Esophagus squamous epithelium (tissue), 5 donors: Measurements from ENCODE around the gene IL20RB. TPM values are rescaled to one million over a fixed set of nuclear protein-coding genes. Genes with fewer than 3 reads are reported as not detected.
"Not testable (repeated sequence)": the region's sequence is repeated elsewhere in the genome, so short reads cannot be mapped to it uniquely, and the experiment has no call there.

Experiments used
- DNase-seq: peaks from one replicate; lab custom pipeline; 2025; lab: John Stamatoyannopoulos, UW
- H3K27ac ChIP-seq, 4 donors: fragments of 200-600 bp; sonication (generic); one replicate each; pipeline ENCODE4 v1.5.1; 2016 to 2019; ENCODE audit warnings: mild to moderate bottlenecking in 1 of 4
- H3K27me3 ChIP-seq, 4 donors: fragments of 200-600 bp; sonication (generic); 1 replicate in 3 of 4; 2 replicates in 1 of 4; pipeline versions ENCODE4 v1.5.1 to v1.6.0; 2017 to 2021; ENCODE audit warnings: antibody characterized with exemption in 1 of 4
- H3K36me3 ChIP-seq, 3 donors: fragments of 200-600 bp; sonication (generic); one replicate each; pipeline ENCODE4 v1.5.1; 2016 to 2019
- H3K4me1 ChIP-seq, 3 donors: fragments of 200-600 bp; sonication (generic); one replicate each; pipeline ENCODE4 v1.5.1; 2017 to 2019
- H3K4me3 ChIP-seq, 4 donors: fragments of 200-600 bp; sonication (generic); 1 replicate in 3 of 4; 2 replicates in 1 of 4; pipeline ENCODE4 v1.5.1; 2016 to 2019; ENCODE audit warnings: mild to moderate bottlenecking in 2 of 4, moderate library complexity in 1 of 4
- H3K9me3 ChIP-seq, 3 donors: fragments of 200-600 bp; sonication (generic); one replicate each; pipeline ENCODE4 v1.5.1; 2016 to 2019
- CTCF ChIP-seq, 6 experiments: fragments of 450-650 bp in 4 of 6; fragments of 200-600 bp in 2 of 6; sonication (generic) in 2 of 6; IDR thresholded peaks; one replicate each; pipeline ENCODE4 v1.5.1; 2016 to 2019; ENCODE audit warnings: antibody characterized with exemption in 6 of 6, mild to moderate bottlenecking in 4 of 6, moderate library complexity in 4 of 6
- POLR2A ChIP-seq, 4 donors: fragments of 450-650 bp; IDR thresholded peaks; one replicate each; pipeline ENCODE4 v1.6.1; 2017; ENCODE audit warnings: antibody characterized with exemption in 4 of 4, mild to moderate bottlenecking in 4 of 4, moderate library complexity in 3 of 4
- WGBS, 2 donors: methylation state at CpG; one replicate each; pipeline ENCODE4 v1.1.5; 2018; 5-methylcytosine and 5-hydroxymethylcytosine counted together
- intact Hi-C: fragments of 100-400 bp; cut with DNase I; formaldehyde crosslinking; loops from one replicate; pipeline ENCODE4 v1.15.0; 2022
- total RNA-seq, 4 donors: library from RNA; depleted of rRNA; stranded (reverse); fragments of >200 nt; gene quantifications; one replicate each; pipeline ENCODE4 v1.1.0, GENCODE V29; 2016
- donor health status: DM: yes; HTN: yes; CAD: no.

Gene IL20RB
- total RNA-seq, 4 donors from 2014 or later: 95.1 to 112 (median 105) TPM

GRCh38 chr3:136995652-136996051, 37.9 kb downstream of the IL20RB start:
- intact Hi-C loops: no loop called here
- Histone ChIP-seq H3K27ac (peak overlapping the region; percentile 82 to 95 (median 94)), H3K4me3 (no peak overlapping the region), H3K9me3 (no peaks in the 10 kb centered on the region), H3K4me1 (peaks cover 19 to 72% (median 38%) of the 10 kb centered on the region in 3 donors), H3K36me3 (peaks cover 0 to 38% (median 0%) of the 10 kb centered on the region in 3 donors), H3K27me3 (no peaks in the 10 kb centered on the region)
- 25 to 46% methylated on average over 1 of the region's 1 CpG for WGBS, 2 donors
- DNase-seq: no peak
- TF ChIP-seq POLR2A (IDR thresholded peaks at IDR 0.05): no peak
- no peak for TF ChIP-seq CTCF (IDR thresholded peaks at IDR 0.05)

- Histone ChIP-seq H3K4me1 (peaks cover 11 to 30% (median 14%) of the 10 kb centered on the region in 3 donors), H3K27me3 (no peaks in the 10 kb centered on the region), H3K36me3 (peaks cover 0 to 44% (median 0%) of the 10 kb centered on the region in 3 donors), H3K4me3 (no peak overlapping the region), H3K27ac (no peak overlapping the region), H3K9me3 (no peaks in the 10 kb centered on the region)
- intact Hi-C loops: no loop called here
- TF ChIP-seq CTCF (IDR thresholded peaks at IDR 0.05) (no peak), POLR2A (IDR thresholded peaks at IDR 0.05) (no peak)
- no peak for DNase-seq
These were observed 42.3 kb downstream of the IL20RB start for GRCh38 chr3:137000039-137000438.

DNA sequence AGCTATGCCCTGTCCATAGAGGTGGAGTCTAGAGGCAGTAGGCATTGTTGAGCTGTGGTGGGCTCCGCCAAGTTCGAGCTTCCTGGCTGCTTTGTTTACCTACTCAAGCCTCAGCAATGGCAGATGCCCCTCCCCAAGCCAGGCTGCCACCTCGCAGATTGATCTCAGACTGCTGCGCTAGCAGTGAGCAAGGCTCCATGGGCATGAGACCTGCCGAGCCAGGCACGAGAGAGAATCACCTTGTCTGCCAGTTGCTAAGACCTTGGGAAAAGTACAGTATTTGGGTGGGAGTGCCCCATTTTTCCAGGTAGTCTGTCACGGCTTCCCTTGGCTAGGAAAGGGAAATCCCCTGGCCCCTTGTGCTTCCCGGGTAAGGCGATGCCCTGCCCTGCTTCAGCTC, 49.6 kb downstream of the IL20RB start:
- DNase-seq, H3K27ac ChIP-seq, H3K27me3 ChIP-seq, H3K4me1 ChIP-seq, H3K9me3 ChIP-seq, intact Hi-C loops, H3K4me3 ChIP-seq: not testable (repeated sequence)
- WGBS, 2 donors: 73 to 79% methylated on average over 5 to 9 of the region's 9 CpGs
- peaks cover 0 to 69% (median 0%) of the 10 kb centered on the region in 3 donors for H3K36me3 ChIP-seq

DNA sequence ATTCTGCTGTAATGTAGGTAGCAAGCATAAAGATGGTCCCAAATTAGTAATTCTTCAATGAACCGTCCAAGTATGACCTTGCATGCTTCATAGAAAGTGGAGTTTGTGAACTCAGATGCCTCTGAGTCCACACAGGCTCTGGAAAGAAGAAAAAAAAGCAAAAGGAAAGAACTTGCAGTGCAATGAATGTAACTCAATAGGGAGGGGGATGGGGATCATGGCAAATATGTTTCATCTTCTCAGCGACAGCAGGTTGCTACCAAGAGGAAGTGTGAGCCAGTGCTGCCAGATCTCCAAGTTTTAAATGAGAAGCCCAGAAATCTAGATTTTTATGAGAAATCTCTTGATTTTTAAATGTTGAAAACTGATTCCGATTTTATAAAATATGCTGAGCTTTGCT, 50.3 kb downstream of the IL20RB start:
- no peak for TF ChIP-seq POLR2A (IDR thresholded peaks at IDR 0.05)
- TF ChIP-seq CTCF (IDR thresholded peaks at IDR 0.05): no peak
- intact Hi-C loops: no loop called here

DNA sequence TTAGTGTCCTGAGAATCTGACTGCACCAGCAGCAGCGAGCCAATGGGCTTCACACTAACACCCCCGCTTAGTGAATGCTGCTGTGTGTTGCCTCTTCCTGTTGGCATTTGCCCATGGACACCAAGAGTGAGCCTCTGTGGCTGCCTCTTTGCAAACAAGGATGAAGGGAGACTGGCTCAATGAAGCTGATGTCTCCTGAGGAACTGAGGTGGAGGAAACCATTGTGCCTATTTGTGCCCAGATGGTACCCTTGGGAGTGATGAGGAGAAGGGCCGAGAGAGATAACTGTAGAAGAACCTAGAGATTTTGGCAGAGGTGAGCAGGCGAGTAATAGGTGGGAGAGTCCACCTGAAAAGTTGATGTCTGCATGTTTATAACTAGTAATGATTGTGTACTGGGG, 51.2 kb downstream of the IL20RB start:
- H3K4me3 ChIP-seq: no peak overlapping the region
- H3K36me3 ChIP-seq: peaks cover 0 to 58% (median 0%) of the 10 kb centered on the region in 3 donors
- H3K9me3 ChIP-seq: no peaks in the 10 kb centered on the region
- no peak overlapping the region for H3K27ac ChIP-seq
- no peak for DNase-seq
- peaks cover 0 to 17% (median 3%) of the 10 kb centered on the region in 3 donors for H3K4me1 ChIP-seq
- no peak for TF ChIP-seq CTCF (IDR thresholded peaks at IDR 0.05)
- no peak for TF ChIP-seq POLR2A (IDR thresholded peaks at IDR 0.05)
- WGBS, 2 donors: 92 to 97% methylated on average over 4 of the region's 4 CpGs
- intact Hi-C loops: no loop called here
- no peaks in the 10 kb centered on the region for H3K27me3 ChIP-seq

More for the DNA sequence above, 50.3 kb downstream of the IL20RB start:
- 72 to 80% methylated on average over 3 of the region's 3 CpGs for WGBS, 2 donors
- Histone ChIP-seq H3K4me1 (peaks cover 0 to 9% (median 3%) of the 10 kb centered on the region in 3 donors), H3K36me3 (peaks cover 0 to 67% (median 0%) of the 10 kb centered on the region in 3 donors), H3K4me3 (no peak overlapping the region), H3K27ac (no peak overlapping the region), H3K27me3 (no peaks in the 10 kb centered on the region), H3K9me3 (no peaks in the 10 kb centered on the region)
- no peak for DNase-seq

DNA sequence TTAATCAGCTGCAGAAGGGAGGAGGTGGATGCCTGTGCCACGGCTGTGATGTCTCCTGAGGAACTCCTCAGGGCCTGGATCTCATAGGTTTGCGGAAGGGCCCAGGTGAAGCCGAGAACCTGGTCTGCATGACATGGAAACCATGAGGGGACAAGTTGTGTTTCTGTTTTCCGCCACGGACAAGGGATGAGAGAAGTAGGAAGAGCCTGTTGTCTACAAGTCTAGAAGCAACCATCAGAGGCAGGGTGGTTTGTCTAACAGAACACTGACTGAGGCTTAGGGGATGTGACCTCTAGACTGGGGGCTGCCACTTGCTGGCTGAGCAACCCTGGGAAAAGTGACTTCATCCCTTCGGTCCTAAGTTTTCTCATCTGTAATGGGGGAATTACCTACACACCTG, 52.4 kb downstream of the IL20RB start:
- intact Hi-C loops: loop anchor here (5.0 to 10.0 kb wide), 3 partner anchors 253 to 935 kb away; no protein-coding TSS in a partner anchor
- H3K27ac ChIP-seq: no peak overlapping the region
- peaks cover 0 to 57% (median 0%) of the 10 kb centered on the region in 3 donors for H3K36me3 ChIP-seq
- TF ChIP-seq CTCF (IDR thresholded peaks at IDR 0.05) (no peak), POLR2A (IDR thresholded peaks at IDR 0.05) (no peak)
- no peaks in the 10 kb centered on the region for H3K27me3 ChIP-seq
- no peak for DNase-seq
- no peak overlapping the region for H3K4me3 ChIP-seq
- no peaks in the 10 kb centered on the region for H3K9me3 ChIP-seq
- 94 to 95% methylated on average over 6 of the region's 6 CpGs for WGBS, 2 donors
- H3K4me1 ChIP-seq: peaks cover 0 to 29% (median 6%) of the 10 kb centered on the region in 3 donors
